ENCODE results near the gene CUL4A.

- TF ChIP-seq EZH2 (IDR thresholded peaks at IDR 0.05; ENCODE audit: low read length, missing control alignments), result no peak
- no peak for TF ChIP-seq CTCF (conservative IDR thresholded peaks at IDR 0.05 in 1 of 2, IDR thresholded peaks at IDR 0.05 in 1 of 2; ENCODE audit: low read depth in 1 of 2, low read length in 2 of 2)
These were observed 22.1 kb upstream of the CUL4A start for GRCh38 chr13:113187263-113187669.

All from fibroblast of lung (primary cell).